H9 (cell line): ENCODE measurements around the gene APPL2. TPM values are rescaled to one million over a fixed set of nuclear protein-coding genes. Genes with fewer than 3 reads are reported as not detected.

Experiments used
- DNase-seq: peaks from one replicate; pipeline ENCODE4 v3.0.0-alpha.2; 2017
- H2AFZ ChIP-seq: one replicate; pipeline ENCODE4 v1.6.1; 2013; ENCODE audit warnings: mild to moderate bottlenecking, low read length, control low read depth, moderate library complexity
- H2AK5ac ChIP-seq: 2 replicates; pipeline ENCODE4 v1.6.1; 2013; ENCODE audit warnings: low read length, control low read depth, mixed read lengths; ENCODE audit not compliant: insufficient read length
- H2BK120ac ChIP-seq: one replicate; pipeline ENCODE4 v1.6.1; 2013; ENCODE audit warnings: low read depth, mild to moderate bottlenecking, low read length, control low read depth, inconsistent platforms; ENCODE audit not compliant: poor library complexity, severe bottlenecking
- H2BK12ac ChIP-seq: 2 replicates; pipeline ENCODE4 v1.6.1; 2013; ENCODE audit warnings: low read length, control low read depth, mixed read lengths, low read depth; ENCODE audit not compliant: insufficient read length
- H2BK15ac ChIP-seq: 2 replicates; pipeline ENCODE4 v1.6.1; 2013; ENCODE audit warnings: low read depth, low read length, control low read depth
- H2BK20ac ChIP-seq: one replicate; pipeline ENCODE4 v1.6.1; 2013; ENCODE audit warnings: low read depth, mild to moderate bottlenecking, low read length, control low read depth, inconsistent platforms; ENCODE audit not compliant: poor library complexity, severe bottlenecking
- H2BK5ac ChIP-seq: 2 replicates; pipeline ENCODE4 v1.6.1; 2013; ENCODE audit warnings: low read length, control low read depth, mixed read lengths; ENCODE audit not compliant: insufficient read length
- H3K14ac ChIP-seq: 2 replicates; pipeline ENCODE4 v1.6.1; 2013; ENCODE audit warnings: low read length, control low read depth; ENCODE audit not compliant: insufficient read depth
- H3K18ac ChIP-seq: 2 replicates; pipeline ENCODE4 v1.6.1; 2013; ENCODE audit warnings: low read depth, mild to moderate bottlenecking, mixed read lengths, low read length, control low read depth; ENCODE audit not compliant: insufficient read length
- H3K23ac ChIP-seq: 2 replicates; pipeline ENCODE4 v1.6.1; 2013; ENCODE audit warnings: low read length, control low read depth, mixed read lengths, low read depth; ENCODE audit not compliant: insufficient read length
- H3K23me2 ChIP-seq: 2 replicates; pipeline ENCODE4 v1.6.1; 2013; ENCODE audit warnings: low read depth, mild to moderate bottlenecking, mixed read lengths, low read length, control low read depth; ENCODE audit not compliant: insufficient read length, poor library complexity, severe bottlenecking
- H3K27ac ChIP-seq: 2 replicates; pipeline ENCODE4 v1.5.1; 2013; ENCODE audit warnings: low read length, control low read depth, mixed read lengths, low read depth; ENCODE audit not compliant: insufficient read length
- H3K27me3 ChIP-seq: 2 replicates; pipeline ENCODE4 v1.6.1; 2013; ENCODE audit warnings: low read length, control low read depth, inconsistent platforms; ENCODE audit not compliant: insufficient read depth
- H3K4ac ChIP-seq: 2 replicates; pipeline ENCODE4 v1.6.1; 2013; ENCODE audit warnings: low read depth, mild to moderate bottlenecking, control low read depth, inconsistent platforms, low read length, moderate library complexity
- H3K4me1 ChIP-seq: 2 replicates; pipeline ENCODE4 v1.6.1; 2013; ENCODE audit warnings: low read length, control low read depth, inconsistent platforms; ENCODE audit not compliant: insufficient read depth
- H3K4me2 ChIP-seq: 2 replicates; pipeline ENCODE4 v1.6.1; 2013; ENCODE audit warnings: low read length, control low read depth, mixed read lengths; ENCODE audit not compliant: insufficient read length, insufficient read depth
- H3K56ac ChIP-seq: 2 replicates; pipeline ENCODE4 v1.6.1; 2013; ENCODE audit warnings: low read depth, mild to moderate bottlenecking, mixed read lengths, low read length, control low read depth; ENCODE audit not compliant: insufficient read length
- H3K79me1 ChIP-seq: 2 replicates; pipeline ENCODE4 v1.6.1; 2013; ENCODE audit warnings: low read depth, mild to moderate bottlenecking, moderate library complexity, low read length, control low read depth, inconsistent platforms; ENCODE audit not compliant: insufficient read depth, poor library complexity, severe bottlenecking
- H3K79me2 ChIP-seq: 2 replicates; pipeline ENCODE4 v1.6.1; 2013; ENCODE audit warnings: low read length, control low read depth, inconsistent platforms; ENCODE audit not compliant: insufficient read depth
- H3K9ac ChIP-seq: 2 replicates; pipeline ENCODE4 v1.6.1; 2013; ENCODE audit warnings: low read length, control low read depth, mixed read lengths; ENCODE audit not compliant: insufficient read length; ENCODE audit errors: extremely low read depth
- H3K9me3 ChIP-seq: one replicate; pipeline ENCODE4 v1.6.1; 2013; ENCODE audit warnings: low read depth, low read length, inconsistent platforms; ENCODE audit not compliant: control insufficient read depth
- H3T11ph ChIP-seq: one replicate; pipeline ENCODE4 v1.6.1; 2013; ENCODE audit warnings: mild to moderate bottlenecking, low read length, control low read depth, inconsistent platforms
- H4K20me1 ChIP-seq: one replicate; pipeline ENCODE4 v1.6.1; 2013; ENCODE audit not compliant: control insufficient read depth, insufficient read length, insufficient read depth
- H4K5ac ChIP-seq: 2 replicates; pipeline ENCODE4 v1.6.1; 2013; ENCODE audit warnings: low read depth, mild to moderate bottlenecking, mixed read lengths, low read length, control low read depth; ENCODE audit not compliant: insufficient read length
- H4K8ac ChIP-seq: replicated peaks from 2 replicates; pipeline ENCODE4 v1.6.1; 2013; ENCODE audit warnings: low read length, control low read depth, mixed read lengths, low read depth; ENCODE audit not compliant: insufficient read length
- H4K91ac ChIP-seq: 2 replicates; pipeline ENCODE4 v1.6.1; 2013; ENCODE audit warnings: low read depth, mild to moderate bottlenecking, moderate library complexity, mixed read lengths, low read length, control low read depth; ENCODE audit not compliant: insufficient read length
- H3K27ac Mint-ChIP-seq, 3 experiments: 2 replicates in 2 of 3; 3 replicates in 1 of 3; pipeline ENCODE4 v1.8.0; 2020 to 2021; ENCODE audit warnings: mixed read lengths in 3 of 3, mild to moderate bottlenecking in 1 of 3, moderate library complexity in 1 of 3
- H3K27me3 Mint-ChIP-seq: 2 replicates; pipeline ENCODE4 v1.8.0; 2021; ENCODE audit warnings: low read depth, mild to moderate bottlenecking, moderate library complexity, mixed read lengths
- H3K36me3 Mint-ChIP-seq, 3 experiments: 2 replicates in 2 of 3; 3 replicates in 1 of 3; pipeline ENCODE4 v1.8.0; 2020 to 2021; ENCODE audit warnings: low read depth in 3 of 3, mixed read lengths in 3 of 3; ENCODE audit not compliant: insufficient read depth in 1 of 3
- H3K4me1 Mint-ChIP-seq, 2 experiments: 2 replicates each; pipeline ENCODE4 v1.8.0; 2020; ENCODE audit warnings: mixed read lengths in 2 of 2
- H3K4me3 Mint-ChIP-seq, 2 experiments: 2 replicates in 1 of 2; 3 replicates in 1 of 2; pipeline ENCODE4 v1.8.0; 2020 to 2021; ENCODE audit warnings: mild to moderate bottlenecking in 2 of 2, mixed read lengths in 2 of 2, moderate library complexity in 1 of 2
- H3K9me3 Mint-ChIP-seq, 2 experiments: 2 replicates in 1 of 2; 3 replicates in 1 of 2; pipeline ENCODE4 v1.8.0; 2020; ENCODE audit warnings: mild to moderate bottlenecking in 2 of 2, mixed read lengths in 2 of 2, moderate library complexity in 1 of 2
- WGBS: extraction: QIAGEN DNeasy Blood & Tissue Kit; methylation state at CpG from one replicate; pipeline ENCODE4 v1.1.7; 2013; ENCODE audit warnings: missing lambda C conversion rate, low lambda C conversion rate, mixed read lengths; ENCODE audit not compliant: insufficient read length; ENCODE audit errors: extremely low coverage; 5-methylcytosine and 5-hydroxymethylcytosine counted together
- total RNA-seq: library from RNA; stranded (reverse); gene quantifications from 2 replicates; pipeline ENCODE4 v1.2.1, GENCODE V29; 2021
- TF ChIP-seq, protein P1 (sequence below): fragments of 200-600 bp; sonication (generic); conservative IDR thresholded peaks from 3 replicates; pipeline ENCODE4 v1.8.0; 2021; ENCODE audit warnings: antibody characterized with exemption, mild to moderate bottlenecking

Gene APPL2
- total RNA-seq, 1 experiment from 2014 or later = 18.5 TPM

GRCh38 chr12:105196090-105196489 lies 39.9 kb downstream of the APPL2 start:
- 0 out of 4 replicates have a peak, but pooled peaks cover 0 to under 1% of the 10 kb centered on the region in 2 experiments for H3K4me1 Mint-ChIP-seq
- Histone ChIP-seq H2BK12ac (no peak overlapping the region), H4K91ac (no peak overlapping the region), H4K20me1 (no peaks in the 10 kb centered on the region), H3K79me1 (no peaks in the 10 kb centered on the region), H4K5ac (no peak overlapping the region), H2BK5ac (no peak overlapping the region), H2BK15ac (no peak overlapping the region), H2AFZ (no peak overlapping the region), H3K56ac (no peak overlapping the region), H3K9me3 (no peaks in the 10 kb centered on the region), H3K4me2 (no peak overlapping the region), H3K27ac (no peak overlapping the region), H3K14ac (no peak overlapping the region), H2BK20ac (no peak overlapping the region), H3K18ac (no peak overlapping the region), H2AK5ac (no peak overlapping the region), H3T11ph (no peak overlapping the region), H3K4me1 (no peaks in the 10 kb centered on the region), H2BK120ac (no peak overlapping the region), H3K23ac (no peak overlapping the region), H4K8ac (no peak overlapping the region), H3K4ac (no peak overlapping the region), H3K79me2 (no peaks in the 10 kb centered on the region), H3K23me2 (no peaks in the 10 kb centered on the region), H3K27me3 (no peaks in the 10 kb centered on the region; the same call in 1 of the 2 replicates), H3K9ac (no peak overlapping the region)
- DNase-seq = no peak
- H3K27me3 Mint-ChIP-seq = no peaks in the 10 kb centered on the region; the same call in 1 of the 2 replicates
- peaks cover 10 to 45% (median 42%) of the 10 kb centered on the region in 3 experiments; a peak in 6 of 7 replicates for H3K36me3 Mint-ChIP-seq
- H3K9me3 Mint-ChIP-seq = no peaks in the 10 kb centered on the region
- no peak overlapping the region for H3K27ac Mint-ChIP-seq
- no CpG with 5 or more reads among the region's 6 CpGs for WGBS
- H3K4me3 Mint-ChIP-seq = no peak overlapping the region
- TF ChIP-seq, protein P1, sequence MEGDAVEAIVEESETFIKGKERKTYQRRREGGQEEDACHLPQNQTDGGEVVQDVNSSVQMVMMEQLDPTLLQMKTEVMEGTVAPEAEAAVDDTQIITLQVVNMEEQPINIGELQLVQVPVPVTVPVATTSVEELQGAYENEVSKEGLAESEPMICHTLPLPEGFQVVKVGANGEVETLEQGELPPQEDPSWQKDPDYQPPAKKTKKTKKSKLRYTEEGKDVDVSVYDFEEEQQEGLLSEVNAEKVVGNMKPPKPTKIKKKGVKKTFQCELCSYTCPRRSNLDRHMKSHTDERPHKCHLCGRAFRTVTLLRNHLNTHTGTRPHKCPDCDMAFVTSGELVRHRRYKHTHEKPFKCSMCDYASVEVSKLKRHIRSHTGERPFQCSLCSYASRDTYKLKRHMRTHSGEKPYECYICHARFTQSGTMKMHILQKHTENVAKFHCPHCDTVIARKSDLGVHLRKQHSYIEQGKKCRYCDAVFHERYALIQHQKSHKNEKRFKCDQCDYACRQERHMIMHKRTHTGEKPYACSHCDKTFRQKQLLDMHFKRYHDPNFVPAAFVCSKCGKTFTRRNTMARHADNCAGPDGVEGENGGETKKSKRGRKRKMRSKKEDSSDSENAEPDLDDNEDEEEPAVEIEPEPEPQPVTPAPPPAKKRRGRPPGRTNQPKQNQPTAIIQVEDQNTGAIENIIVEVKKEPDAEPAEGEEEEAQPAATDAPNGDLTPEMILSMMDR = no peak
